HL-60 (cell line): ENCODE results near the gene DBP.

Source experiments
- DNase-seq, 2 experiments: peaks; one replicate each; pipeline ENCODE4 v3.0.0-alpha.2; 2010 to 2020; ENCODE audit warnings: low read depth in 1 of 2, low spot score in 1 of 2
- H3K27ac ChIP-seq: fragments of 250-450 bp; sonication (Bioruptor Pico); replicated peaks from 2 replicates; pipeline ENCODE4 v1.5.1; 2020; ENCODE audit warnings: mild to moderate bottlenecking, moderate library complexity
- H3K27me3 ChIP-seq: fragments of 250-450 bp; sonication (Bioruptor Pico); 2 replicates; pipeline ENCODE4 v1.5.1; 2021; ENCODE audit warnings: mild to moderate bottlenecking, moderate library complexity; ENCODE audit not compliant: insufficient read depth, poor library complexity, severe bottlenecking
- H3K4me3 ChIP-seq: replicated peaks from 2 replicates; pipeline ENCODE4 v1.5.1; 2011; ENCODE audit warnings: mild to moderate bottlenecking, control low read depth, low read length; ENCODE audit not compliant: insufficient read depth
- CTCF ChIP-seq: IDR thresholded peaks from one replicate; pipeline ENCODE4 v1.5.1; 2011; ENCODE audit warnings: low read length, control low read depth, inconsistent platforms; ENCODE audit not compliant: insufficient read depth
- GABPA ChIP-seq: IDR thresholded peaks from 2 replicates; pipeline ENCODE4 v1.6.1; 2012; ENCODE audit warnings: low read depth
- POLR2AphosphoS5 ChIP-seq: IDR thresholded peaks from 2 replicates; pipeline ENCODE4 v1.6.1; 2012; ENCODE audit warnings: low read depth
- REST ChIP-seq: IDR thresholded peaks from 2 replicates; pipeline ENCODE4 v1.6.1; 2012; ENCODE audit warnings: low read depth; ENCODE audit not compliant: insufficient replicate concordance
- SPI1 ChIP-seq: IDR thresholded peaks from 2 replicates; pipeline ENCODE4 v1.6.1; 2012; ENCODE audit warnings: low read depth, mild to moderate bottlenecking, borderline replicate concordance

The DBP gene

GRCh38 chr19:48617146-48617937 is 19.8 kb downstream of the DBP start:
- no peaks in the 10 kb centered on the region for H3K27me3 ChIP-seq
- peak overlapping the region; percentile 91 for H3K4me3 ChIP-seq
- H3K27ac ChIP-seq: peak overlapping the region; percentile 87
- no peak for DNase-seq
- TF ChIP-seq SPI1: no peak

DNA sequence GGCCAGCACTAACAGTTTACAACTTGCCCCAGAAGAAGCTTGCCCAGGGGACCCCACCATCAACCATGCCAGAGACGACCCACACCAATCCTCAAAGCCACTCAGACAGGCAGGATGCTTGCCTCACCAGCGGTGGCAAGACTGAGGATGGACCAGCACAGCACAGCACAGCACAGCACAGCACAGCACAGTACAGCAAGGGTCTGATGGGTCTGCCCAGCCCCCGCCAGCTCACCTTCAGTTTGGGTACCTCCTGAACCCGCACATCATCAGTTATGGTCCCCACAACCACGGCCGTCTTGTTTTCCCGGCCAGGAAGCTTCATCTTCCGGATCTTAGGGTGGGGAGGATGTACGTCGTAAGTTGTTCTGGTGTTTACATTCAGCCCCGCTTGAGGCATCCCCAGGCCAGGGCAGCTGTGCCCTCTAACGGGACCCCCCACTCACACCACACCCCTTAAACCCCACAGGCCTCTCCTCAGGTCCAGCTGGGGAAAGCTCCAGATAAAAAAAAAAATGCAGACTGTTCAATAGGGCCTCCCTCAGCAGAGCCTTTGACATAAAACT is 20.6 kb downstream of the DBP start:
- Histone ChIP-seq H3K4me3 (peak overlapping the region; percentile 91), H3K27ac (no peak overlapping the region), H3K27me3 (no peaks in the 10 kb centered on the region)
- DNase-seq: no peak
- TF ChIP-seq CTCF (no peak), REST (no peak), GABPA (no peak), POLR2AphosphoS5 (no peak; the same call in 1 of the 2 replicates), SPI1 (no peak)

DNA sequence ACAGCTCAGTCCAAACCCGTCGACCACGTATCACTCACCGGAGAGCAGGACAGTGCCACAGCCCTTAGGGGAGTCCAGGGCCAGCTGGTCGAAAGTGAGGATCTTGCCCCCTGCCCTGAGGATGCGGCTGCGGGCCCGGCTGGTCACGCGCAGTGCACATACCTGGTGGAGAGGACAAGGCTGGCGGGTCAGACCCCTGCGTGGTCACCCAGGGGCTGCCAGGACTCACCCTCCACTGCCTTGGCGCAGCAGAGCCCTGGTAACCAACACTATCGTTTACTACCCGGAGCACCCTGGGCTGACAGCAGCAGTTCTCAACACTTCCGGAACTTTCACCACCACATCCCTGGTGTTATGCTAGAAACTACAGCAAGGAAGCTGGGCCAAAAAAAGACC is 21.1 kb downstream of the DBP start:
- no peaks in the 10 kb centered on the region for H3K27me3 ChIP-seq
- no peak overlapping the region for H3K27ac ChIP-seq
- no peak for TF ChIP-seq REST
- TF ChIP-seq GABPA: no peak
- TF ChIP-seq POLR2AphosphoS5: no peak; the same call in 1 of the 2 replicates
- no peak for TF ChIP-seq SPI1
- TF ChIP-seq CTCF: no peak
- no peak overlapping the region for H3K4me3 ChIP-seq
- no peak for DNase-seq

DNA sequence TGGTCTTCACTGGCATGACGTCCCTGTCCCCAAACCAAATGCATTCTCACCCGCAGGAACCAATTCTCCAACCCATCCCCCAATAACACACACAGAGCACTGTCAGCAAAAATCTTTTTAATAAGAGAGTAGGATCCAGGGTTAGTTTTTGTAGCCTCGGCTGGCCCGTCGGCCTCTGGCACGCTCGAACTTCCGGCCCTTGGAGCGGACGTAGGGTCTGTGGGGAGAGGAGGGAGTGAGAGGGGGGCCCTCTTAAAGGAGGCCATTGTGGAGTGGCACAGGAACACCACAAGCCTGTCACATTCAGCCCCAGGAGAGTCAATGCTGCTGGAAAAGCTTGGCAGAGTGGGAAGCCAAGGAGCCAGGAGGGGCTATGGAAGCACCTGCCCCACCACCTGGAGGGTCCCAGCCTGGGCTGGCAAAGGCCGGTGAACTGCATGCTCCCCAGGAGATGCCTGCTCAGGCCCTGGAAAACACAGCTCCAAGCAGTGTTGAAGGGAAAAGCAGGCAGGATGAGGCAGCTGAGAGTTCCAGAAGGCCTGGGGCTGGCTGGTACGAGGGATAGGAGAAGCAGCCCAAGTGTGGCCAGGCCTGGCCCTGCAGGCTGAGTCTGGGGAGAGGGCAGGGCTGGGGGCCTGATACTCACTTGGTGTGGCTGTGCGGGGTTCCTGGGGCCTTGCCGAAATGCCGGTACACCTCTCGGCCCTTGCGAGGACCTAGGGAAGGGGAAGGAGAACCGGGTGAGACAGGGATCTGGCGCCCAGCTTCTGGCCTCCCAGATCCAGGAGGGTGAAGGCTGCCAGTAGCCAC is 21.7 kb downstream of the DBP start:
- DNase-seq: no peak
- no peaks in the 10 kb centered on the region for H3K27me3 ChIP-seq
- TF ChIP-seq SPI1: no peak
- no peak for TF ChIP-seq POLR2AphosphoS5
- no peak for TF ChIP-seq CTCF
- no peak for TF ChIP-seq GABPA
- no peak for TF ChIP-seq REST
- no peak overlapping the region for H3K4me3 ChIP-seq
- H3K27ac ChIP-seq: no peak overlapping the region
